ENCODE measurements around the gene C8B.

Gene C8B

GRCh38 chr1:56965916-56966697 is at the start of gene C8B:
Gene C8B, minus strand, starts transcription at chr1:56966015. Its CDS starts 67 bp downstream, at chr1:56965948.
- DNase-seq (ENCODE audit: low spot score): no peak

DNA sequence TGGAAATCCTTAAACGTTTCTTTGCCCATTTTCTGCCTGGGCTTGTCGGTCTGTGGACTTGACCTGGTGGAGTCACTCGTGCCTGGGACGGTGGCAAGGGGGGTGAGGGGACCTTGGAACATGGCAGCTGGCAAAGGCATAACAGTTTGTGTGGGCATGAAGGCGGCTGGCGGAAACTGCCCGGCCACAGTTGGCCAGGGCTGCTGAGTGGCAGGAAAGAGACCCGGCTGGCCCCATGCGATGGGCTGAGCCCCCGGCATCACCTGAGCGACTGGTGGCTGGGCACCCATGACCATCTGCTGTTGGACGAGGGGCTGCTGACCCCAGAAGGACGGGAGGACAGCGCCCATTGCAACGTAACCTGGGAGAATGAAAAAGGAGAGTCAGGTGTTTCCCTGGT is 49.3 kb upstream of the C8B start:
- DNase-seq (ENCODE audit: low spot score): no peak

DNA sequence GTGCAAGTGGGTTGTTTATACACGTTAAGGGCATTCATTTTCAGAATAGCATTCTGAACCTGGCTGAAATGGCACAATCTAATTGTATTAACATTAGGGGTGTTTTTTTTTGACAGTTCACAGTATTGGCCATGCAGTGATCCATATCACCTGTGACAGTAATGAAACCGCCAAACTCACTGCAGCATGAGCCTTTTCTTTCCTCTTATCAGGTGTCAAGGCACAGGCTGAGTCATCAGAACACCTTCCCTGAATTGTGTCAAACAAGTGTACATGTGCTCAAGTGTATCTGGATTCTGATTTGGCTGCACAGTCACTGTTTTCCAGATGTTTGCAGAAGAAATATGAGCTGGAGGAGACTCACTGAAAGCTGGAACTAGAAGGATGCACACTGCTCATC is 47.7 kb upstream of the C8B start:
- no peak for DNase-seq (ENCODE audit: low spot score)

DNA sequence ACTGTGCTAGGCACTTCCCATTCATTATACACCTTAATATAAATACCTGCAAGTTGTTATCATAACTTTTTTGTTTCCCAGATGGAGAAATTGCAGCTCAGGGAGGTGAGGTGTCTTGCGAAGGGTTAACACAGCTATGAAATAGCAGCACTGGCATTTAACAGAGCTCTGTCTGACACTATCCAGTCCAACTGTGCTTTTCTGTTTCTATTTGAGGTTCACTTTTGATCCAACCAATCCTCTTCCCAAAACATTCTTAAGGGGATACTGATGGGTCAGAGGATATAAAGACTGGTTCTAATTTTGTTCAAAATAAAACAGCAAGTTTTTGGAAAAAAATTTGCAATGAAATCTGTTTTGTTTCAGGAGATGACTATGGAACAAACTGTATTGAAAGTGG is 46.5 kb upstream of the C8B start:
- DNase-seq (ENCODE audit: low spot score): no peak

- DNase-seq (ENCODE audit: low spot score): no peak
Observed at GRCh38 chr1:57010511-57010910, 44.7 kb upstream of the C8B start.

DNA sequence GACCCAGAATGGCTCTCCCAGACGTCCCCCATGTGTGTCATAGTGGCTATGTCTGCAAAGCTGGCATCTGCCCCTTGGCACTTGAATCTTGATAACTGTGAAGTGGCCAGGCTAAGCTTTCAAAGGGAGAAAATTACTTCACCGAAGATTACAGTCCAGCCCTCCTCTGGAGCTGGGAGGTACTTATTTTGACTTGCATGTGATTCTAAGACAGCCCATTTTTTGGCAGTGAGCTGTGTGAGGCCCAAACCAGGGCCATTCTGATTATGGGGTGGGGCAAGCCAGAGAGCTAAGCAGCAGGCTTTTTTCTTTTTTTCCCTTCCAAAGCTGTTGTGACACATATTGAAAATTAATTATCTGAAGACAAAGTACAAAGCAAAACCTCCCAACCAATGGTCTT is 42.1 kb upstream of the C8B start:
- no peak for DNase-seq (ENCODE audit: low spot score)

DNA sequence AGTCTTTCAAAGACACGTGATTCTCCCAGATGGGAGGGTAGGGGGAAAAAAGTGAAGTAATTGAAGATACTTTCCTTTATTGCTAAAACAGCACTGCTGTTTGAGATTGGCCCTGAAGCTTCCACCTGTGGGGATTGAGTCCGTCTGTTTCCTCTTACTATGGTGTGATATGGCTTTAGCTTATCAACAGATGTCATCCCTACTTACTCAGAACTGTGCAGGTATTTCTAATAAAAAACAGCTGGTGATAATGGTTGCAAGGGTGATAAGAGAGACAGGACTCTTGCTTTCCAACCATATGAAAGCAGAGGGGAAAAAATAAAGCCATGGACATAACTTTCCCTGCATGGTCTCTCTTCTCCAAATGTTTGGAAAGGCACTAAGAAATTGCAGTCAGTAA is 41.7 kb upstream of the C8B start:
- no peak for DNase-seq (ENCODE audit: low spot score)

GRCh38 chr1:57003398-57004139 is 37.8 kb upstream of the C8B start:
- no peak for DNase-seq (ENCODE audit: low spot score)

GRCh38 chr1:56995414-56996100 is 29.7 kb upstream of the C8B start:
- DNase-seq (ENCODE audit: low spot score): no peak

DNA sequence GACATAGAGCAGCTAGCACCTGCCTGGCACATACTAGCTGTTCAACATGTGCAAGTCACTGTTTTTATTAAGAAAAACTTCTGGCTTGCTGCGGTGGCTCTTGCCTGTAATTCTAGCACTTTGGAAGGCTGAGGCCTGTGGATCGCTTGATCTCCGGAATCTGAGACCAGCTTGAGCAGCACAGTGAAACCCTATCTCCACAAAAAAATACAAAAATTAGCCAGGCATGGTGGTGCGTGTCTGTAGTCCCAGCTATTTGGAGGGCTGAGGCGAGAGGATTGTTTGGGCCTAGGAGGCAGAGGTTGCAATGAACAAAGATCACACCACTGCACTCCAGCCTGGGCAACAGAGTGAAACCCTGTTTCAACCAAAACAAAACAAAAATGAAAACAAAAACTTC is 27.7 kb upstream of the C8B start:
- no peak for DNase-seq (ENCODE audit: low spot score)

GRCh38 chr1:56992318-56993125 is 26.7 kb upstream of the C8B start:
- DNase-seq (ENCODE audit: low spot score): no peak

DNA sequence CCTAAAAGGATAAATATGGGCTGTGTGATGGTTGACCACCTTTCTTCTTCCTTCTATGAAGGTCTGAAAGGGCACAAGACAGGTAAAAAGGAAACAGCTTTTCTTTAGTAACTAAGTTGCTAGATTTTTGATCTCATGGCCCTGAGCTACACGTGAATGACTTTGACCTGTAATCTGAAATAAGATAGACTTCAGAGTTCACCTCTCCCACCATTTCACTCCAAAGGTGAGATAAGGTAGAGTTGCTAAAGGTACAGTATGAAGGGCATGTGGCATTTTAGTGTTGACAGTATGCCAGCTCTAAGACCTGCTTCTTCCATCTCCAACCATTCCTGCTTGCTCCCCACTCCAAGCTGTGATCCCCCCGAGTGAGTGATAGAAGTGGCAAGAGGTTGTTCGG is 25.8 kb upstream of the C8B start:
- no peak for DNase-seq (ENCODE audit: low spot score)

DNA sequence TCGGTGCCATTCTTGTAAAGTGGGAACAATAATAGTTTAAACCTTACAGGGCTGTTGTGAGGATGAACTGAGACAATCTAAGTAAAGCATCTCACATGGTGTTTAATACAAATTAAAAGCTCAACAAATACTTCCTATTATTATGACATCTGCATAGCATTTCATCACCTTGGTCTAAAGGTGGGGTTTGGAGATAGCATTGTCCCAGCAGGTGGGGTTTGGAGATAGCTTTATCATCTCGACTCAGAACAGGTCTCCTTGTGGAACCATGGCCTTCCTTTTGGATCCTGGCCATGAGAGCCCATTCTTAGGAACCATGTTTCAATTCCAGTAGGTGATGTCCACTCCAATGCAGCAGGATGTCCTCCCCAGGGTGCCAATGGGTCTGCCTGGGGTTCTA is 20.6 kb upstream of the C8B start:
- DNase-seq (ENCODE audit: low spot score): no peak

DNA sequence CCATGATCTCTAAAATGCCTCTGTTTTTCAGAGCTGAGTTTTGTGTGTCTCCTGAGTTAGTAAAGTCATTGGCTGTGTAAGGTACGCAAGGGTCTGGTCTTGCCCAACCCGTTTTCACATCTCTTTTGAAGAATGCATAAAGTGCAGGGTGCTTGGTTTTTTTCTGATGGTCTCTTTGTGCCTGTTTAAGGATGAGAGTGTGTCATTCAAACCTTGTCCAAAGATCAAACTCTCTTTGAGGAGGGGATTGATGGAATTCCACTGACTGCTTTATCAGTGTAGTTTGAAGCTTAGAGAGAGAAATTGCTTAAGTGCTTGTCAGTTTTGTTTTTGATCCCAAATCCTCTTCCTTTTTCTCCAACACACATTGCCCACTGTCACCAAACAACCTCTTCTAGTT is 20.0 kb upstream of the C8B start:
- no peak for DNase-seq (ENCODE audit: low spot score)

DNA sequence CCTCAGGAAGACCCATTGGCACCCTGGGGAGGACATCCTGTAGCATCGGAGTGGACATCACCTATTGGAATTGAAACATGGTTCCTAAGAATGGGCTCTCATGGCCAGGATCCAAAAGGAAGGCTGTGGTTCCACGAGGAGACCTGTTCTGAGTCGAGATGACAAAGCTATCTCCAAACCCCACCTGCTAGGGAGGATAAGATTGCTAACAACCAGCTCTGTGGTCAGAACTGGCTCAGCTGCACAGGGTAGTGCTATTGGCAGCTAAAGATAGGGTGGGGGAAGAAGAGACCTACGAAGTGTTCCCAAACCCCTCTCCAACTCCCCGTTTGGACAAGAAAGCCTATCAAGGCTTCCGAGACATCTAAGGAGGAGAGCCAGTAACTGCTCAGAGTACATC is 17.7 kb upstream of the C8B start:
- no peak for DNase-seq (ENCODE audit: low spot score)

GRCh38 chr1:56979986-56980755 is 14.4 kb upstream of the C8B start:
- DNase-seq (ENCODE audit: low spot score): no peak

GRCh38 chr1:56978819-56979218 is 13.0 kb upstream of the C8B start:
- no peak for DNase-seq (ENCODE audit: low spot score)

DNA sequence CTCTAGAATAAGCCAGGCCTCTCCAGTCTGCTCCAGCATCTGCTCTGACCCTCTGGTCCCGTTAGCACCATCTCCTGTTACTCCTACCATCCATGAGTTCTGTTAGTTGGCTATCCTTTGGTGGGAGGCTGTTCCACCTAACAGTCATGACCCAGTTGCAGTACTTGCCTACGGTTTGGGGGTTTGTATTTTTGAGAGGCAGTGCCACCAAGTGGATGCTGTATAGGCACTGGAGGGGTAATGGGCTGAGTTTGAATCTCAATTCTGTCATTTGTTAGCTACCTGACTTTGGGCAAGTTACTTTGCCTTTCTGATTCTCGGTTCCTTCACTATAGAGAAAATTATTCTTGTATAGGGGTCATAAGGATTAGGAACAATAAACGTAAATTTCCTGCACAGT is 12.1 kb upstream of the C8B start:
- DNase-seq (ENCODE audit: low spot score): no peak

DNA sequence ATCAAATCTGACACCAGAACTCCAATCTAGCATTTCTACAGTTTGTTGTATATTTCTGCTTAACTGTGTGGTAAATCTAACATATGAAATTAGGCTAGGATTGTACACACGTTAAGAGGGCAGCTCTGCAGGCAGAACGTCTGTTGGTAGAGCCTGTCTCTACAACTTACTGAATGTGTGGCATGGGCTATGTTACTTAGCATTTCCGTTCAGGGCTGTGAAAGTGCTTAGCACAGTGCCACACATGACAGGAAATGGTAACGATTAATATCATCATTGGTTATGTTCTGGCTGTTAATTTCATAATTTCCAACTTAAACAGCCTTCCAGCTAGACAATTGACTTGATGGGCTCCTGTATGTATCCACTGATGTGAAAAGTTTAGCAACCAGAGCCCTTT is 9.6 kb upstream of the C8B start:
- DNase-seq (ENCODE audit: low spot score): no peak

DNA sequence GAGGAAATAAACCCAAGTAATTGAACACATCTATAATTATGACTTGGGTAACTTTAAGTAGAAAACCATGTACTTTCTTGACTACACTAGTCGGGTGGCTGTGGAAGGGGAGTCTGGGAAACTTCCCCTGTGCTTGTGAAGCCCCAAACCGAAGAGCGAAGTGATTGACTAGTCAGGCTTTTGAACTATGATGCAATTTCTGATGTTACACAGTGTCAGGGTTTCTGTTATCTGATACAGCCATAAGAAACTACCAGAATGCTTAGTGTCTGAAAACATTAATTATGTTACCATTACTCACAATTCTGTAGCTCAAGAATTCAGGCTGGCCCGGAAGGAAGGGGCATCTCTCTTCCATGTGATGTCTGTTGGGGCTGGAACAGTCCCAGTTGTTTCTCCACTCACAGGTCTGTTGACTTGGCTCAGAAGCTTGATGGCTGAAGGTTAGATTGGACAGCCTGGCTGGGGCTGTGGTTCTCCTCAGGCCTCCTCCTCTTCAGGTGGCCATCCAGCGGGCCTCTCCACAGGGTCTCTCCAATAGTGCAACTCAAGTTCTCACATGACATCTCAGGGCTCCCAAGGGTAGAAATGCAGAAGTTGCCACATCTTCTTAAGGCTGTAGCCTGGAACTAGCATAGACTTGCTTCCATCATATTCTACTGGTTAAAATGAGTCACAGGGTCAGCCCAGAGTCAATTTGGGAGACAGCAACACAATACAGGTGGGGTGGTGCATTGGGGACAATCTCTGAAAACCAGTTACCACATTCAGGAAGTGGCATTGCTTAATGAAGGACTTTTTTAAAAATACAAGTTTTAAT is 8.3 kb upstream of the C8B start:
- DNase-seq (ENCODE audit: low spot score): no peak

- DNase-seq (ENCODE audit: low spot score): no peak
Observed at GRCh38 chr1:56972976-56973375, 7.2 kb upstream of the C8B start.
